ENCODE data around the gene ASB18. TPM values are rescaled to one million over a fixed set of nuclear protein-coding genes. Genes with fewer than 3 reads are reported as not detected.

The ASB18 gene
- total and polyA plus RNA-seq, 2 donors (not counting 3 experiments of a cell fraction or from before 2014, with no cell fraction given), result not detected

DNA sequence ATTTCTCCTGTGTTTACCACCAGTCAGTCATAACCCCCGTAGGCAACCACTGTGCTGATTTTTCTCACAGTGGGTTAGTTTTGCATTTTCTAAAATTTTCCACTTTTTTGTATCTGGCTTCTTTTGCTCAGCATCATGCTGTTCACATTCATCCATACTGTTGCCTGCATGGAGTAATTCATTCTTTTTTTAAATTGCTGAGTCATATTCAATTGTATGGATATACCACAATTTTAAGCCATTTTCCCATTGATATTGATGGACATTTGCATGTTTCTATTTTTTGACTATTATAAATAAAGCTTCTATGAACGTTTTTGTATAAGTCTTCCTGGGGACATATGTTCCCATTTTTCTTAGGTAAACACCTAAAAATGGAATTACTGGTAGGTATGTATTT, 40.5 kb downstream of the ASB18 start:
- TF ChIP-seq POLR2AphosphoS5 (IDR thresholded peaks at IDR 0.05; ENCODE audit: insufficient read depth, low read depth, low read length), result no peak
- TF ChIP-seq GATA2 (IDR thresholded peaks at IDR 0.05; ENCODE audit: insufficient read depth, insufficient read length, low read depth, low read length), result no peak
- TF ChIP-seq, protein P1, sequence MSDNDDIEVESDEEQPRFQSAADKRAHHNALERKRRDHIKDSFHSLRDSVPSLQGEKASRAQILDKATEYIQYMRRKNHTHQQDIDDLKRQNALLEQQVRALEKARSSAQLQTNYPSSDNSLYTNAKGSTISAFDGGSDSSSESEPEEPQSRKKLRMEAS (IDR thresholded peaks at IDR 0.05; ENCODE audit: insufficient read depth, insufficient read length), result no peak
- TF ChIP-seq FOS (IDR thresholded peaks at IDR 0.05; ENCODE audit: borderline replicate concordance, insufficient read depth, low read length), result no peak
- TF ChIP-seq POLR2A (IDR thresholded peaks at IDR 0.05; ENCODE audit: low read depth, low read length), result no peak
- TF ChIP-seq MYC (IDR thresholded peaks at IDR 0.05; ENCODE audit: low read depth, low read length), result no peak
- TF ChIP-seq, protein P2, sequence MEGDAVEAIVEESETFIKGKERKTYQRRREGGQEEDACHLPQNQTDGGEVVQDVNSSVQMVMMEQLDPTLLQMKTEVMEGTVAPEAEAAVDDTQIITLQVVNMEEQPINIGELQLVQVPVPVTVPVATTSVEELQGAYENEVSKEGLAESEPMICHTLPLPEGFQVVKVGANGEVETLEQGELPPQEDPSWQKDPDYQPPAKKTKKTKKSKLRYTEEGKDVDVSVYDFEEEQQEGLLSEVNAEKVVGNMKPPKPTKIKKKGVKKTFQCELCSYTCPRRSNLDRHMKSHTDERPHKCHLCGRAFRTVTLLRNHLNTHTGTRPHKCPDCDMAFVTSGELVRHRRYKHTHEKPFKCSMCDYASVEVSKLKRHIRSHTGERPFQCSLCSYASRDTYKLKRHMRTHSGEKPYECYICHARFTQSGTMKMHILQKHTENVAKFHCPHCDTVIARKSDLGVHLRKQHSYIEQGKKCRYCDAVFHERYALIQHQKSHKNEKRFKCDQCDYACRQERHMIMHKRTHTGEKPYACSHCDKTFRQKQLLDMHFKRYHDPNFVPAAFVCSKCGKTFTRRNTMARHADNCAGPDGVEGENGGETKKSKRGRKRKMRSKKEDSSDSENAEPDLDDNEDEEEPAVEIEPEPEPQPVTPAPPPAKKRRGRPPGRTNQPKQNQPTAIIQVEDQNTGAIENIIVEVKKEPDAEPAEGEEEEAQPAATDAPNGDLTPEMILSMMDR (IDR thresholded peaks at IDR 0.05; ENCODE audit: extremely low read depth in 1 of 2, insufficient read depth in 1 of 2, low read depth in 1 of 2, low read length in 2 of 2), result no peak
- TF ChIP-seq EZH2 (IDR thresholded peaks at IDR 0.05; ENCODE audit: borderline replicate concordance, low read depth, low read length, severe bottlenecking), result no peak
- no peak for TF ChIP-seq JUN (IDR thresholded peaks at IDR 0.05; ENCODE audit: borderline replicate concordance, insufficient read depth, insufficient read length, low read depth)
- Histone ChIP-seq H3K79me2 (ENCODE audit: control insufficient read depth, insufficient read depth, low read length) (no peaks in the 10 kb centered on the region), H2AFZ (ENCODE audit: low read depth, low read length) (no peak overlapping the region), H3K4me2 (ENCODE audit: insufficient read depth, low read length) (no peak overlapping the region), H3K4me3 (replicated peaks in 1 of 3; ENCODE audit: insufficient read depth in 1 of 3, low read depth in 1 of 3, low read length in 3 of 3) (no peak overlapping the region), H3K36me3 (ENCODE audit: control insufficient read depth in 2 of 2, extremely low read depth in 1 of 2, insufficient read depth in 2 of 2, low read length in 2 of 2) (no peaks in the 10 kb centered on the region), H4K20me1 (replicated peaks; ENCODE audit: control insufficient read depth, extremely low read depth, insufficient read depth, low read length) (no peaks in the 10 kb centered on the region), H3K27ac (ENCODE audit: insufficient read depth, low read depth, low read length) (no peak overlapping the region), H3K9me1 (replicated peaks; ENCODE audit: control insufficient read depth, extremely low read depth, insufficient read depth, low read length) (no peaks in the 10 kb centered on the region), H3K4me1 (ENCODE audit: control insufficient read depth, extremely low read depth, insufficient read depth, low read length) (no peaks in the 10 kb centered on the region), H3K27me3 (ENCODE audit: control insufficient read depth in 2 of 2, insufficient read depth in 2 of 2, low read length in 2 of 2) (no peaks in the 10 kb centered on the region), H3K9me3 (replicated peaks; ENCODE audit: control insufficient read depth, insufficient read depth, low read length) (no peaks in the 10 kb centered on the region), H3K9ac (replicated peaks; ENCODE audit: extremely low read depth, insufficient read depth, low read length) (no peak overlapping the region)
- dilution Hi-C loops (cut with MboI; ENCODE audit: extremely low pct_ligation_motif_present, low sequenced_read_pairs), result no loop called here
- CTCF ChIA-PET, result no interaction called here
- FAIRE-seq, result no peak
- intact Hi-C loops (cut with micrococcal nuclease), result no loop called here
- BruUV-seq (replicated peaks), result no TSS peak
- DNase-seq (ENCODE audit: low read depth, low spot score), result no peak
- POLR2A ChIA-PET, result no interaction called here

All from endothelial cell of umbilical vein (primary cell).